Measurements from ENCODE around the gene AGBL3.

The AGBL3 gene

GRCh38 chr7:135158874-135159273 is 172.6 kb downstream of the AGBL3 start:
- Histone ChIP-seq H2AFZ (ENCODE audit: low read length) (no peak overlapping the region), H3K4me1 (ENCODE audit: low read length) (peaks cover 46% of the 10 kb centered on the region), H3K27me3 (replicated peaks; ENCODE audit: insufficient read depth, low read length) (no peaks in the 10 kb centered on the region), H3K4me3 (ENCODE audit: low read length) (no peak overlapping the region), H3K79me2 (ENCODE audit: low read length) (peaks cover 77% of the 10 kb centered on the region), H4K20me1 (ENCODE audit: insufficient read depth, low read length) (no peaks in the 10 kb centered on the region), H3F3A (ENCODE audit: insufficient read depth, low read length) (peaks cover 18% of the 10 kb centered on the region), H3K9me3 (replicated peaks; ENCODE audit: insufficient read depth, low read length) (no peaks in the 10 kb centered on the region), H3K4me2 (ENCODE audit: low read depth, low read length) (peak overlapping the region; percentile 70; the same call in 1 of the 2 replicates), H3K9ac (ENCODE audit: low read length) (no peak overlapping the region), H3K36me3 (replicated peaks; ENCODE audit: insufficient read depth, low read length) (no peaks in the 10 kb centered on the region), H3K27ac (ENCODE audit: low read length) (peak overlapping the region; percentile 86; the same call in 1 of the 2 replicates), H3K9me2 (replicated peaks; ENCODE audit: insufficient read depth, low read length) (no peaks in the 10 kb centered on the region)
- TF ChIP-seq CTCF (IDR thresholded peaks at IDR 0.05; ENCODE audit: low read length) (no peak), EZH2 (optimal IDR thresholded peaks at IDR 0.05; ENCODE audit: low read depth, low read length) (no peak), EZH2phosphoT487 (IDR thresholded peaks at IDR 0.05; ENCODE audit: low read length) (no peak)
- DNase-seq: no peak

- H3K27ac ChIP-seq (ENCODE audit: low read length): peak overlapping the region; percentile 86
- peaks cover 46% of the 10 kb centered on the region for H3K4me1 ChIP-seq (ENCODE audit: low read length)
- peaks cover 18% of the 10 kb centered on the region for H3F3A ChIP-seq (ENCODE audit: insufficient read depth, low read length)
- no peaks in the 10 kb centered on the region for H3K27me3 ChIP-seq (replicated peaks; ENCODE audit: insufficient read depth, low read length)
- TF ChIP-seq EZH2 (optimal IDR thresholded peaks at IDR 0.05; ENCODE audit: low read depth, low read length) (no peak), EZH2phosphoT487 (IDR thresholded peaks at IDR 0.05; ENCODE audit: low read length) (no peak), CTCF (IDR thresholded peaks at IDR 0.05; ENCODE audit: low read length) (no peak)
- peaks cover 81% of the 10 kb centered on the region for H3K79me2 ChIP-seq (ENCODE audit: low read length)
- peak overlapping the region; percentile 21 for H3K4me3 ChIP-seq (ENCODE audit: low read length)
- H4K20me1 ChIP-seq (ENCODE audit: insufficient read depth, low read length): no peaks in the 10 kb centered on the region
- H2AFZ ChIP-seq (ENCODE audit: low read length): no peak overlapping the region
- peak overlapping the region; percentile 30; the same call in 1 of the 2 replicates for H3K9ac ChIP-seq (ENCODE audit: low read length)
- no peaks in the 10 kb centered on the region for H3K9me2 ChIP-seq (replicated peaks; ENCODE audit: insufficient read depth, low read length)
- no peaks in the 10 kb centered on the region for H3K36me3 ChIP-seq (replicated peaks; ENCODE audit: insufficient read depth, low read length)
- no peaks in the 10 kb centered on the region for H3K9me3 ChIP-seq (replicated peaks; ENCODE audit: insufficient read depth, low read length)
- H3K4me2 ChIP-seq (ENCODE audit: low read depth, low read length): peak overlapping the region; percentile 70
- DNase-seq: peak; percentile 14
These were observed 173.2 kb downstream of the AGBL3 start for GRCh38 chr7:135159359-135160085.

GRCh38 chr7:135160098-135160857 is 174.0 kb downstream of the AGBL3 start:
- Histone ChIP-seq H3F3A (ENCODE audit: insufficient read depth, low read length) (peaks cover 18% of the 10 kb centered on the region), H3K9me3 (replicated peaks; ENCODE audit: insufficient read depth, low read length) (no peaks in the 10 kb centered on the region), H4K20me1 (ENCODE audit: insufficient read depth, low read length) (no peaks in the 10 kb centered on the region), H3K4me3 (ENCODE audit: low read length) (peak overlapping the region; percentile 21), H3K27me3 (replicated peaks; ENCODE audit: insufficient read depth, low read length) (no peaks in the 10 kb centered on the region), H3K79me2 (ENCODE audit: low read length) (peaks cover 79% of the 10 kb centered on the region), H3K4me1 (ENCODE audit: low read length) (peaks cover 46% of the 10 kb centered on the region), H3K9me2 (replicated peaks; ENCODE audit: insufficient read depth, low read length) (no peaks in the 10 kb centered on the region), H2AFZ (ENCODE audit: low read length) (no peak overlapping the region), H3K9ac (ENCODE audit: low read length) (peak overlapping the region; percentile 30; the same call in 1 of the 2 replicates), H3K27ac (ENCODE audit: low read length) (peak overlapping the region; percentile 86), H3K36me3 (replicated peaks; ENCODE audit: insufficient read depth, low read length) (no peaks in the 10 kb centered on the region), H3K4me2 (ENCODE audit: low read depth, low read length) (peak overlapping the region; percentile 70)
- DNase-seq: peak; percentile 78
- TF ChIP-seq EZH2phosphoT487 (IDR thresholded peaks at IDR 0.05; ENCODE audit: low read length): no peak

Data from MM.1S (cell line).